Middle frontal gyrus (tissue), 1 donor: ENCODE results near the gene RNF227.

Experiments
- DNase-seq: peaks from one replicate; pipeline ENCODE4 v3.0.0-alpha.2; 2015; ENCODE audit warnings: low spot score; ENCODE audit errors: extremely low spot score

Gene RNF227

GRCh38 chr17:7889166-7889955 is 26.7 kb downstream of the RNF227 start:
- DNase-seq = peak; percentile 92

- no peak for DNase-seq
Observed at GRCh38 chr17:7888184-7888920, 27.7 kb downstream of the RNF227 start, which contains the start of gene CHD3. Gene CHD3 (plus strand): TSS chr17:7888789. CDS start chr17:7889001, 212 bp downstream.

- peak; percentile 86 for DNase-seq
Observed at GRCh38 chr17:7887482-7888183, 28.5 kb downstream of the RNF227 start.

GRCh38 chr17:7887038-7887481 is 29.0 kb downstream of the RNF227 start:
- no peak for DNase-seq

- DNase-seq = no peak
Observed at GRCh38 chr17:7886227-7887037, 29.7 kb downstream of the RNF227 start.

GRCh38 chr17:7885367-7886226 is 30.5 kb downstream of the RNF227 start:
- DNase-seq = no peak

GRCh38 chr17:7884581-7885366 is 31.3 kb downstream of the RNF227 start:
- no peak for DNase-seq

GRCh38 chr17:7883781-7884386 is 32.2 kb downstream of the RNF227 start:
- no peak for DNase-seq

GRCh38 chr17:7882629-7883028 is 33.5 kb downstream of the RNF227 start:
- no peak for DNase-seq

GRCh38 chr17:7882068-7882467 is 34.0 kb downstream of the RNF227 start:
- no peak for DNase-seq

GRCh38 chr17:7881276-7882054 is 34.6 kb downstream of the RNF227 start:
- DNase-seq = no peak

- no peak for DNase-seq
Observed at GRCh38 chr17:7880076-7880868, 35.8 kb downstream of the RNF227 start.

GRCh38 chr17:7878234-7878633 is 37.9 kb downstream of the RNF227 start:
- DNase-seq = no peak

GRCh38 chr17:7875804-7876370 is 40.2 kb downstream of the RNF227 start:
- no peak for DNase-seq

- no peak for DNase-seq
Observed at GRCh38 chr17:7873051-7873450, 43.0 kb downstream of the RNF227 start.

GRCh38 chr17:7867881-7868329 is 48.2 kb downstream of the RNF227 start:
- DNase-seq = no peak
